ENCODE results near the gene SNAP23.

Gene SNAP23

GRCh38 chr15:42495361-42496212, at the start of gene SNAP23:
Gene SNAP23, plus strand, starts transcription at chr15:42495634. Its CDS starts 16,213 bp downstream, at chr15:42511847.
- FAIRE-seq, result peak; percentile 23

- FAIRE-seq, result no peak
Observed at GRCh38 chr15:42447599-42447998, 47.8 kb upstream of the SNAP23 start.

- FAIRE-seq, result no peak
Observed at GRCh38 chr15:42448281-42448680, 47.2 kb upstream of the SNAP23 start.

GRCh38 chr15:42449770-42450424, 45.5 kb upstream of the SNAP23 start:
- no peak for FAIRE-seq

GRCh38 chr15:42450425-42450790, 45.0 kb upstream of the SNAP23 start:
- no peak for FAIRE-seq

GRCh38 chr15:42453826-42454225, 41.6 kb upstream of the SNAP23 start:
- FAIRE-seq, result no peak

- no peak for FAIRE-seq
Observed at GRCh38 chr15:42456531-42456930, 38.9 kb upstream of the SNAP23 start.

- FAIRE-seq, result no peak
Observed at GRCh38 chr15:42456971-42457370, 38.5 kb upstream of the SNAP23 start.

GRCh38 chr15:42457445-42458442, 37.7 kb upstream of the SNAP23 start:
- FAIRE-seq, result peak; percentile 91

- no peak for FAIRE-seq
Observed at GRCh38 chr15:42461261-42461660, 34.2 kb upstream of the SNAP23 start.

GRCh38 chr15:42465520-42466259, 29.7 kb upstream of the SNAP23 start:
- FAIRE-seq, result no peak

GRCh38 chr15:42471002-42471401, 24.4 kb upstream of the SNAP23 start:
- FAIRE-seq, result no peak

GRCh38 chr15:42474827-42475226, 20.6 kb upstream of the SNAP23 start:
- no peak for FAIRE-seq

- FAIRE-seq, result no peak
Observed at GRCh38 chr15:42482701-42483100, 12.7 kb upstream of the SNAP23 start.

- FAIRE-seq, result no peak
Observed at GRCh38 chr15:42483677-42484076, 11.8 kb upstream of the SNAP23 start.

- FAIRE-seq, result no peak
Observed at GRCh38 chr15:42490291-42490670, 5.2 kb upstream of the SNAP23 start.

GRCh38 chr15:42490671-42491538, 4.5 kb upstream of the SNAP23 start, which contains the start of gene ZNF106:
Gene ZNF106, minus strand, starts transcription at chr15:42491141. Its CDS starts 18,852 bp downstream, at chr15:42472289.
- peak; percentile 4 for FAIRE-seq

- no peak for FAIRE-seq
Observed at GRCh38 chr15:42491539-42492225, 3.8 kb upstream of the SNAP23 start.

GRCh38 chr15:42493679-42494078, 1.8 kb upstream of the SNAP23 start:
- no peak for FAIRE-seq

GRCh38 chr15:42494998-42495360, 455 bp upstream of the SNAP23 start:
- no peak for FAIRE-seq

All from endometrium (tissue), 2 donors.